Epithelial cell of esophagus (primary cell): ENCODE measurements around the gene NFX1.

Experiments used
- DNase-seq: peaks from one replicate; pipeline ENCODE4 v3.0.0; 2010; ENCODE audit warnings: low read depth
- H3K4me3 ChIP-seq: 2 replicates; pipeline ENCODE4 v1.5.1; 2011; ENCODE audit warnings: mild to moderate bottlenecking, low read length, control low read depth
- CTCF ChIP-seq: IDR thresholded peaks from 2 replicates; pipeline ENCODE4 v1.5.1; 2011; ENCODE audit warnings: low read depth, mild to moderate bottlenecking, low read length, control low read depth, inconsistent platforms; ENCODE audit not compliant: insufficient read depth; ENCODE audit errors: missing control alignments

The NFX1 gene

GRCh38 chr9:33248606-33249005 is 41.7 kb upstream of the NFX1 start:
- no peak for TF ChIP-seq CTCF
- no peak for DNase-seq
- no peak overlapping the region for H3K4me3 ChIP-seq

GRCh38 chr9:33249087-33249658 is 41.1 kb upstream of the NFX1 start:
- TF ChIP-seq CTCF, result no peak
- no peak for DNase-seq
- H3K4me3 ChIP-seq, result no peak overlapping the region

- TF ChIP-seq CTCF, result no peak
- DNase-seq, result no peak
- H3K4me3 ChIP-seq, result no peak overlapping the region
Observed at GRCh38 chr9:33249983-33250382, 40.3 kb upstream of the NFX1 start.

- H3K4me3 ChIP-seq, result no peak overlapping the region
- TF ChIP-seq CTCF, result no peak
- peak; percentile 84 for DNase-seq
Observed at GRCh38 chr9:33250458-33250995, 39.8 kb upstream of the NFX1 start.

- TF ChIP-seq CTCF, result no peak
- no peak overlapping the region for H3K4me3 ChIP-seq
- no peak for DNase-seq
Observed at GRCh38 chr9:33254211-33254610, 36.1 kb upstream of the NFX1 start.

- no peak for DNase-seq
- no peak for TF ChIP-seq CTCF
- no peak overlapping the region for H3K4me3 ChIP-seq
Observed at GRCh38 chr9:33255014-33255413, 35.3 kb upstream of the NFX1 start.

GRCh38 chr9:33255471-33255870 is 34.8 kb upstream of the NFX1 start:
- no peak overlapping the region for H3K4me3 ChIP-seq
- DNase-seq, result peak; percentile 42
- no peak for TF ChIP-seq CTCF
